Measurements from ENCODE around the gene CD93.

DNA sequence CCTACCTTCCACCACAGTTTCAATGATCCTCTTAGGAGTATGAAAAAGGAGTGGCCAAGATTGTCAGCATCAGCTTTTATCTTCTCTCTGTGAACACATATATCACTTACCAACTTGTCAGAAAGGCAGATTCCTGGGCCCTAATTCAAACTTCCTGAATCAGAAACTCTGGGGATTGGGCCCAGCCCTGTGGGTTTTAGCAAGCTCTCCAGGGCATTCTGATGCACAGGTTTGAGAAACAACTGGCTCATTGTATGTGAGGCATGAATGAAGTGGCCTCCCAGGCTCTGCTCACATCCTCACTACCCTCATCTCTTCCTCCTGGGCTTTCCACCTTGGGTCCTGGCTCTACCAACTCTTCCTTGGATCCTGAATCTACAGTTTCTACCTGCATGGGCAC lies 23.5 kb downstream of the CD93 start:
- TF ChIP-seq, protein P1, sequence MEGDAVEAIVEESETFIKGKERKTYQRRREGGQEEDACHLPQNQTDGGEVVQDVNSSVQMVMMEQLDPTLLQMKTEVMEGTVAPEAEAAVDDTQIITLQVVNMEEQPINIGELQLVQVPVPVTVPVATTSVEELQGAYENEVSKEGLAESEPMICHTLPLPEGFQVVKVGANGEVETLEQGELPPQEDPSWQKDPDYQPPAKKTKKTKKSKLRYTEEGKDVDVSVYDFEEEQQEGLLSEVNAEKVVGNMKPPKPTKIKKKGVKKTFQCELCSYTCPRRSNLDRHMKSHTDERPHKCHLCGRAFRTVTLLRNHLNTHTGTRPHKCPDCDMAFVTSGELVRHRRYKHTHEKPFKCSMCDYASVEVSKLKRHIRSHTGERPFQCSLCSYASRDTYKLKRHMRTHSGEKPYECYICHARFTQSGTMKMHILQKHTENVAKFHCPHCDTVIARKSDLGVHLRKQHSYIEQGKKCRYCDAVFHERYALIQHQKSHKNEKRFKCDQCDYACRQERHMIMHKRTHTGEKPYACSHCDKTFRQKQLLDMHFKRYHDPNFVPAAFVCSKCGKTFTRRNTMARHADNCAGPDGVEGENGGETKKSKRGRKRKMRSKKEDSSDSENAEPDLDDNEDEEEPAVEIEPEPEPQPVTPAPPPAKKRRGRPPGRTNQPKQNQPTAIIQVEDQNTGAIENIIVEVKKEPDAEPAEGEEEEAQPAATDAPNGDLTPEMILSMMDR (IDR thresholded peaks at IDR 0.05), result no peak
- no peak for TF ChIP-seq POLR2A (IDR thresholded peaks at IDR 0.05)

Data from heart left ventricle (tissue), 13 donors.